Liver (tissue), 9 donors: ENCODE measurements around the gene EXOC6B. TPM values are rescaled to one million over a fixed set of nuclear protein-coding genes. Genes with fewer than 3 reads are reported as not detected.

Experiments
- DNase-seq: peaks from one replicate; pipeline ENCODE4 v3.0.0-alpha.2; 2017; ENCODE audit warnings: low spot score
- H3K27ac ChIP-seq, 2 donors: one replicate each; pipeline ENCODE4 v1.7.0; 2013; ENCODE audit warnings: inconsistent platforms in 2 of 2, low read length in 2 of 2, control low read depth in 1 of 2, low read depth in 1 of 2, mild to moderate bottlenecking in 1 of 2
- H3K27me3 ChIP-seq, 4 donors: one replicate each; pipeline versions ENCODE4 v1.6.1 to v1.7.0; 2013; ENCODE audit warnings: low read length in 3 of 4, inconsistent platforms in 1 of 4, mild to moderate bottlenecking in 1 of 4, moderate library complexity in 1 of 4; ENCODE audit not compliant: control insufficient read depth in 4 of 4, insufficient read depth in 4 of 4
- H3K36me3 ChIP-seq, 4 donors: one replicate each; pipeline versions ENCODE4 v1.6.1 to v1.7.0; 2013; ENCODE audit warnings: low read length in 3 of 4, mild to moderate bottlenecking in 3 of 4, low read depth in 1 of 4, moderate library complexity in 1 of 4; ENCODE audit not compliant: control insufficient read depth in 4 of 4, insufficient read depth in 3 of 4
- H3K4me1 ChIP-seq, 4 donors: one replicate each; pipeline versions ENCODE4 v1.6.1 to v1.7.0; 2013; ENCODE audit warnings: low read length in 3 of 4, mild to moderate bottlenecking in 3 of 4, moderate library complexity in 1 of 4; ENCODE audit not compliant: control insufficient read depth in 4 of 4, insufficient read depth in 4 of 4
- H3K4me3 ChIP-seq, 3 donors: one replicate each; pipeline versions ENCODE4 v1.6.1 to v1.7.0; 2013; ENCODE audit warnings: low read length in 3 of 3, control low read depth in 1 of 3, low read depth in 1 of 3, mild to moderate bottlenecking in 1 of 3
- H3K9ac ChIP-seq, 2 donors: one replicate each; pipeline ENCODE4 v1.7.0; 2013; ENCODE audit warnings: low read length in 2 of 2, mild to moderate bottlenecking in 2 of 2, moderate library complexity in 2 of 2, control low read depth in 1 of 2, low read depth in 1 of 2
- H3K9me3 ChIP-seq, 4 donors: one replicate each; pipeline versions ENCODE4 v1.6.1 to v1.7.0; 2013; ENCODE audit warnings: low read length in 3 of 4; ENCODE audit not compliant: control insufficient read depth in 4 of 4
- ATF3 ChIP-seq: IDR thresholded peaks from 2 replicates; pipeline ENCODE4 v1.6.1; 2016; ENCODE audit warnings: antibody characterized with exemption
- CTCF ChIP-seq: fragments of 150-350 bp; IDR thresholded peaks from 2 replicates; pipeline ENCODE4 v1.5.1; 2017; ENCODE audit warnings: improper control_type of control experiment, low read depth, low read length; ENCODE audit not compliant: missing input control
- EGR1 ChIP-seq, 2 donors: IDR thresholded peaks; 2 replicates each; pipeline ENCODE4 v1.6.1; 2016 to 2018; ENCODE audit warnings: antibody characterized with exemption in 2 of 2, low read depth in 2 of 2
- FOXA1 ChIP-seq: IDR thresholded peaks from 2 replicates; pipeline ENCODE4 v1.6.1; 2016; ENCODE audit warnings: antibody characterized with exemption
- FOXA2 ChIP-seq: IDR thresholded peaks from 2 replicates; pipeline ENCODE4 v1.6.1; 2016; ENCODE audit warnings: antibody characterized with exemption
- GABPA ChIP-seq, 2 donors: IDR thresholded peaks in 1 of 2; conservative IDR thresholded peaks in 1 of 2; 2 replicates each; pipeline ENCODE4 v1.6.1; 2016; ENCODE audit warnings: antibody characterized with exemption in 2 of 2, mild to moderate bottlenecking in 1 of 2, moderate library complexity in 1 of 2
- HNF4A ChIP-seq, 2 donors: conservative IDR thresholded peaks; 2 replicates each; pipeline ENCODE4 v1.6.1; 2016; ENCODE audit warnings: antibody characterized with exemption in 2 of 2, mild to moderate bottlenecking in 2 of 2
- HNF4G ChIP-seq: IDR thresholded peaks from 2 replicates; pipeline ENCODE4 v1.6.1; 2016; ENCODE audit warnings: antibody characterized with exemption
- JUND ChIP-seq, 2 donors: IDR thresholded peaks; 2 replicates each; pipeline ENCODE4 v1.6.1; 2016; ENCODE audit warnings: antibody characterized with exemption in 2 of 2
- NR2F2 ChIP-seq: IDR thresholded peaks from 2 replicates; pipeline ENCODE4 v1.6.1; 2016; ENCODE audit warnings: antibody characterized with exemption
- RAD21 ChIP-seq, 2 donors: IDR thresholded peaks; 2 replicates each; pipeline ENCODE4 v1.6.1; 2016; ENCODE audit warnings: antibody characterized with exemption in 2 of 2, mild to moderate bottlenecking in 2 of 2
- REST ChIP-seq: IDR thresholded peaks from 2 replicates; pipeline ENCODE4 v1.6.1; 2016; ENCODE audit warnings: antibody characterized with exemption, mild to moderate bottlenecking
- RXRA ChIP-seq, 2 donors: IDR thresholded peaks; 2 replicates each; pipeline ENCODE4 v1.6.1; 2017 to 2018; ENCODE audit warnings: antibody characterized with exemption in 2 of 2, mild to moderate bottlenecking in 1 of 2
- TAF1 ChIP-seq: conservative IDR thresholded peaks from 2 replicates; pipeline ENCODE4 v1.6.1; 2016; ENCODE audit warnings: antibody characterized with exemption, mild to moderate bottlenecking
- YY1 ChIP-seq: IDR thresholded peaks from 2 replicates; pipeline ENCODE4 v1.6.1; 2016; ENCODE audit warnings: antibody characterized with exemption, mild to moderate bottlenecking
- ZBTB33 ChIP-seq: IDR thresholded peaks from 2 replicates; pipeline ENCODE4 v1.6.1; 2016; ENCODE audit warnings: antibody characterized with exemption
- whole genome bisulfite sequencing: extraction: QIAGEN DNeasy Blood & Tissue Kit; methylation state at CpG from one replicate; pipeline ENCODE4 v1.1.7; 2013; 5-methylcytosine and 5-hydroxymethylcytosine counted together
- polyA plus RNA-seq, 2 donors: library from polyadenylated mRNA; stranded (reverse) in 1 of 2; unstranded in 1 of 2; fragments of 200-250 nt in 1 of 2; fragments of >200 nt in 1 of 2; fragmentation: Nextera tagmentation in 1 of 2; extraction: Ambion mirVana in 1 of 2; gene quantifications; one replicate each; pipeline versions ENCODE4 v1.2.1 to v1.2.3, GENCODE V29; 2013 to 2015
- total RNA-seq, 2 donors: library from RNA; depleted of rRNA; stranded (reverse); fragments of >200 nt; gene quantifications; one replicate each; pipeline ENCODE4 v1.2.3, GENCODE V29; 2014
- donor health status: healthy.
- donor health status: healthy.
- donor health status: healthy.
- donor health status: healthy.
- donor health status: healthy.

The EXOC6B gene
- total and polyA plus RNA-seq, 4 donors: 1.7 to 9.5 (median 5.5) TPM

- TF ChIP-seq RAD21 (IDR thresholded peaks at IDR 0.05) (peak in 1 of 2 donors; percentile 16), HNF4A (conservative IDR thresholded peaks at IDR 0.05) (no peak)
- no peak for DNase-seq
- no peaks in the 10 kb centered on the region for H3K27me3 ChIP-seq
Observed at GRCh38 chr2:72581560-72582181, 244.2 kb downstream of the EXOC6B start.

GRCh38 chr2:72579591-72580180 lies 246.1 kb downstream of the EXOC6B start:
- Histone ChIP-seq H3K4me3 (no peak overlapping the region), H3K36me3 (no peaks in the 10 kb centered on the region), H3K27me3 (no peaks in the 10 kb centered on the region), H3K4me1 (no peaks in the 10 kb centered on the region), H3K9me3 (no peaks in the 10 kb centered on the region), H3K9ac (no peak overlapping the region), H3K27ac (no peak overlapping the region)
- TF ChIP-seq NR2F2: peak; percentile 40
- TF ChIP-seq HNF4A (conservative IDR thresholded peaks at IDR 0.05): peak; percentile 18 to 48
- TF ChIP-seq CTCF: peak; percentile 66
- TF ChIP-seq RAD21 (IDR thresholded peaks at IDR 0.05): peak; percentile 91 to 92
- no peak for TF ChIP-seq EGR1 (IDR thresholded peaks at IDR 0.05; ENCODE audit: low read depth in 2 of 2)
- DNase-seq: no peak
- WGBS: 17% methylated on average over 1 of the region's 1 CpG

More at GRCh38 chr2:72581560-72582181, 244.2 kb downstream of the EXOC6B start:
- Histone ChIP-seq H3K4me3 (no peak overlapping the region), H3K9ac (no peak overlapping the region), H3K4me1 (no peaks in the 10 kb centered on the region), H3K9me3 (no peaks in the 10 kb centered on the region), H3K27ac (no peak overlapping the region), H3K36me3 (no peaks in the 10 kb centered on the region)
- 75% methylated on average over 5 of the region's 5 CpGs for WGBS

- TF ChIP-seq HNF4G (no peak), FOXA1 (no peak), EGR1 (IDR thresholded peaks at IDR 0.05; ENCODE audit: low read depth in 2 of 2) (no peak), FOXA2 (no peak), TAF1 (no peak), RXRA (IDR thresholded peaks at IDR 0.05) (no peak), GABPA (IDR thresholded peaks at IDR 0.05 in 1 of 2, conservative IDR thresholded peaks at IDR 0.05 in 1 of 2) (no peak), HNF4A (conservative IDR thresholded peaks at IDR 0.05) (no peak), CTCF (no peak), YY1 (no peak), ZBTB33 (no peak), ATF3 (no peak), RAD21 (IDR thresholded peaks at IDR 0.05) (no peak), JUND (IDR thresholded peaks at IDR 0.05) (no peak), REST (no peak)
- no peaks in the 10 kb centered on the region for H3K36me3 ChIP-seq
Observed at GRCh38 chr2:72576861-72577260, 249.0 kb downstream of the EXOC6B start.

More at GRCh38 chr2:72576861-72577260, 249.0 kb downstream of the EXOC6B start:
- Histone ChIP-seq H3K9ac (no peak overlapping the region), H3K27me3 (no peaks in the 10 kb centered on the region), H3K9me3 (no peaks in the 10 kb centered on the region), H3K4me3 (no peak overlapping the region), H3K27ac (no peak overlapping the region), H3K4me1 (no peaks in the 10 kb centered on the region)
- DNase-seq: no peak
